Pulmonary artery endothelial cell (primary cell): ENCODE measurements around the gene CNOT10. TPM values are rescaled to one million over a fixed set of nuclear protein-coding genes. Genes with fewer than 3 reads are reported as not detected.

Experiments
- DNase-seq: peaks from one replicate; pipeline ENCODE4 v3.0.0-alpha.2; 2011; ENCODE audit warnings: low read depth, low spot score
- total RNA-seq: library from RNA; depleted of rRNA; stranded (reverse); fragments of >200 nt; gene quantifications from 2 replicates; pipeline ENCODE4 v1.2.3, GENCODE V29; 2014

CNOT10 gene
- total RNA-seq, 1 donor from 2014 or later: 30.5 TPM

- DNase-seq: no peak
Observed at GRCh38 chr3:32817558-32818228, 132.7 kb downstream of the CNOT10 start, which contains the start of gene TRIM71. Gene TRIM71, plus strand, starts transcription at chr3:32817997. Its CDS starts 84 bp downstream, at chr3:32818081.

GRCh38 chr3:32818229-32818969, 133.4 kb downstream of the CNOT10 start:
- no peak for DNase-seq

DNA sequence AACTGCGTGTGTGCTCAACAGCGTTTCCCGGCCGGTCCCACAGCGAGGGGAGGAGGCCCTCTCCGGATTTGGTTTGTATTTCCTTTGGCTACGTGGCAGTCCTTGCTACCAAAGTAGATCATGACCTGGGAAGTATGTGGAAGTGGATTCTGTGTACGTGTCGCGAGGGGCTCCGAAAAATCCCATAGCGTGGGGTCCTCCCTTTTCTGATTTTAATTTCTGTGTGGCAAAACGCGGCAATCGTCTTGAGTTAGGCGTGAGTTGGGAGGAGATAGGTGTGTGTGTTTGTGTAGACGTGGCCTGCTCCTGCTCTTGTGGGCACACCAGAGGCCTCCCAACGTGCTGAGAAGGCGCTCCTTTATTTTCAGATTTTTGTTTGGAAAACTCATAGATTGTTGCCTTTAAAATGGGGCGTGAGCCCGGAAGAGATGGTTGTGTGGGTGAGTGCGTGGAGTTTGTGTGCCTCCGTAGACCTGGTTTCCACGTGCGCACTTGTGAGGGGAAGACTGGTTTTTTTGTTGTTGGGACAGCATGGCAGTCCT, 134.1 kb downstream of the CNOT10 start:
- no peak for DNase-seq

DNA sequence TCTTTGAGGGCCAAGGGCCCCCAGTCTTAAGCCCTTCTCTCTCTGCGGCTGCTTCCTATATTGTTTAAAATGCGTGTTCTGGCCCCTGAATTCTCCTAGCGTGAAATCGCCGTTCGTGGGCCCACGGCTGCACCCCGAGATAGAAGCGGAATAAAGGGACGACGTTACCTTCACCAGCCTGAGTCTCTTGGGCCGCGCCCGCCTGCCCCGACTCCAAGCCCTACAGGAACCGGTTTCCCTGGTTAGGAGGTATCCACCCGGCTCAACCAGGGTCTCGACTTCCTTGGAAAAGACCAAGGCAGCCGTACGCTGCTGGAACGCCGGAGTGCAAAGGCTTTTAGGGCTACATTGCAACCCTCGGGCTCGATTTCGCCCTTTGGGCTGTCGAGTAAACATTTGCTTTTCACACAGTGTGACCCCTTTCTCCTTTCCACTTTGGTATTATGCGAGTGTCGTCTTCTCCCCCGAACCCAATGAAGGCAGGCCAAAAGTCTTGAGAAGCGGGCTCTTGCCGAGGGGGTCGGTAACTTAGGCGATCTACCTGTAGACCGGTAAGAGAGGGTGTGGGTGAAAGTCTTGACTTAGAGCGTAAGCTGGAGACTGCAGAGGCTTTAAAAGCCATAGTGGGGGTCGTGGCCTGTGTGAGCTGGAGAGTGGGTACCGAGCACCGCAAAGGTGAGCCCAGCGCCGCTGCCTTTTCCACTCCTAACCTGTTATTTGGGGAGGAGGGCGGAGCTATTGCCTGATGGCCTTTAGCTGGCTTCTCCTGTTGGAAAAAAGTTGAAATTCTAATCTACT, 134.8 kb downstream of the CNOT10 start:
- no peak for DNase-seq

DNA sequence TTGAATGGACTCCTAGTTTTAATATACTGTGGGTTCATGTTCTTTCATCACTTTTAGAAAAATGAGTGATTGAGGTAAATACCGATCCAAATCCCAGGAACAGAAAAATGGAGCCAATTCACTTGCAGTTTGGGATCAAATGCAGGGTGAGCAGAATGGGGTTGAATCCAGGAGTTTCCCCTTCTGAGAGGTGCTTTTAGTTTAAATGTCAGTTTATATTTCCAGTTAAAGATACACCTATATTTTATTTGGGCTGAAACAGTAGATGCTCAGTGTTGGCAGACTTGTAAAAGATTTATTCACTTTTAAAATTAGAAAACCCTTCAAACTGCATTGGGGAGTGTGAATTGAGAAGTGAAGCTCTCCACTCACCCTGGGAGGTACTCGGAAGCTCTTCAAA, 135.4 kb downstream of the CNOT10 start:
- DNase-seq: no peak

- no peak for DNase-seq
Observed at GRCh38 chr3:32820971-32821685, 136.1 kb downstream of the CNOT10 start.

- no peak for DNase-seq
Observed at GRCh38 chr3:32821686-32822296, 136.8 kb downstream of the CNOT10 start.

DNA sequence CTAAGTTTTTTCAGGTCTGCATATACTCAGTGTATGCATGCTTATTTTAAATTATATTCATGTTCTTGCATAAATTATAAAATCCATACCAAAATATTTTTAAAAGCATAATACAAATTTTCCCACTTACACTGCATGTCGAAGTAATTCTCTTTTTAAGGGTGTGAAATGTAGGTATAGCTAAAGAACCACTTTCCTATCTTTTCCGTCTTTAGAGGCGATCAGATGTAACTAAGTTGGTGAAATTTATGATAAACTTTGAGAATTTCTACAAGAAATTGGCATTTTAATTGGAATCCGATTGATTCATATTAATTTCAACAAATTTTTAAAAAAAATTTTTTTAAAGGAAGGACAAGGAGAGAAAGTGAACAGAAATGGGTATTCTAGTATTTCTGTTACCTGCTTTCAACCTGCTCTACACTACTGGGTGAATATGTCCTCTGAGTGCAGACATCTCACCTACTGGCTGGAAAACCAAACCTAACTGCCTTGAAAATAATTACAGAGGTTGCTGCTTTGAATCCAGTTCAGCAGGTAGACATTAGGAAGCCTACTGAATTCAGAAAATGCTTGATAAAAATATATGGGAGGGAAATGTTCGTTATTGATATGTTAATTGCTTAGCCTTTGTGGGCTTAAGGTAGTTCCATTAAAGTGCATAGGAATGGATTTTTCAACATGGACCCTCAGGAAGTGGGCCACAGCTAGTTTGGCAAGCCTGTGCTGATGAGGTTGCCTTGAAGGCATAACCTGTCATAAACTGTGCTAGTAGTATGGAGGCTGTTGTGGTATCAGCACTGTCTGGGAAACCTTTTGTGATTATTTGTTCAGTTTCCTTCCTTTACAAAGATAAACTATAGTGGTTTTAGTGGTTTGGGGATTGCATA, 137.9 kb downstream of the CNOT10 start:
- no peak for DNase-seq

Other genes starting within 250 kb of the CNOT10 start
- gene CMTM6, start 182.3 kb upstream of the CNOT10 start, total RNA-seq: 105 and 138 TPM in 2 replicates
- gene DYNC1LI1, start 114.3 kb upstream of the CNOT10 start, total RNA-seq: 45.9 and 54.9 TPM in 2 replicates
- gene TRIM71, start 132.8 kb downstream of the CNOT10 start, total RNA-seq: not detected in 2 replicates